ENCODE data around the gene PRKCB. TPM values are rescaled to one million over a fixed set of nuclear protein-coding genes. Genes with fewer than 3 reads are reported as not detected.

The PRKCB gene
- total and polyA plus RNA-seq, 2 of the 8 experiments (the other 6 are each of a cell fraction or from before 2014, with no cell fraction given): 7.1 to 12.1 TPM

DNA sequence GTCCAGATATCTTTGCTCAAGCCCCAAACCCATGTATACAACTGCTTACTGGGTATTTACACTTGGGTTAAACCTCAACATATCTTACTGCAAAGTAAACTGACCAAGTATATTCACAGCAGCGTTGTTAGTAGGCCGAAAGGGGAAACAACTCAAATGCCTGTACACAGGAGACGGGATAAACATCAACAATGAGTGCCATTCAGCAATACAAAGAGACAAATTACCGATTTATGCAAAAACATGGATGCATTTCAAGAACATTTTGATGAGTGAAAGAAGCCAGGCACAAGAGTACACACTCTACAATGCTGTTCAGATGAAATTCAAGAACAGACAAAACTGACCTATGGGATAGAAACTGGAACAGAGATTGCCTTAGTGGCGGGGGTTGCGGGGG, 284.0 kb downstream of the PRKCB start:
- H3K56ac ChIP-seq (replicated peaks; ENCODE audit: insufficient read length, low read depth, low read length): no peak overlapping the region
- H3K14ac ChIP-seq (ENCODE audit: insufficient read length): no peak overlapping the region
- no peaks in the 10 kb centered on the region for H3K9me3 ChIP-seq (ENCODE audit: insufficient read depth in 2 of 2, low read depth in 1 of 2, low read length in 1 of 2)
- FAIRE-seq: no peak
- peaks cover under 1% of the 10 kb centered on the region; the same call in 1 of the 2 replicates for H3K23me2 ChIP-seq (ENCODE audit: low read depth, low read length)
- H3K27me3 ChIP-seq (replicated peaks in 1 of 4; ENCODE audit: control insufficient read depth in 3 of 4, extremely low read depth in 1 of 4, insufficient read depth in 3 of 4, low read length in 3 of 4): no peaks in the 10 kb centered on the region
- H3K23ac ChIP-seq (ENCODE audit: insufficient read length): no peak overlapping the region
- H4K91ac ChIP-seq (replicated peaks; ENCODE audit: insufficient read length, low read length): no peak overlapping the region
- no peak overlapping the region for H3K18ac ChIP-seq (ENCODE audit: extremely low read depth, low read length)
- no peak overlapping the region for H4K8ac ChIP-seq (ENCODE audit: extremely low read depth, insufficient read depth, low read length)
- no peak overlapping the region for H2BK120ac ChIP-seq (replicated peaks; ENCODE audit: low read depth, low read length)
- no peak overlapping the region for H2BK20ac ChIP-seq (ENCODE audit: low read length)
- H2BK12ac ChIP-seq (ENCODE audit: low read depth, low read length): no peak overlapping the region
- DNase-seq (ENCODE audit: low read depth in 1 of 2, low spot score in 2 of 2): no peak
- no peak overlapping the region for H3K4ac ChIP-seq (replicated peaks; ENCODE audit: insufficient read length, low read depth, low read length)
- H3K4me2 ChIP-seq (ENCODE audit: insufficient read depth in 1 of 2, low read depth in 2 of 2, low read length in 2 of 2): no peak overlapping the region
- ChIA-PET POLR2A (ENCODE audit: partially characterized antibody) (no interaction called here), CTCF (ENCODE audit: partially characterized antibody) (interaction anchor here (0.6 to 1.9 kb wide), 2 partner anchors 49 to 148 kb away, joined by 3 to 6 read pairs; no protein-coding TSS in a partner anchor)
- H3K27ac ChIP-seq (ENCODE audit: low read depth, low read length): no peak overlapping the region
- H2AFZ ChIP-seq (ENCODE audit: low read length): no peak overlapping the region
- H3K4me3 ChIP-seq (ENCODE audit: extremely low read depth in 1 of 4, insufficient read depth in 2 of 4, low read depth in 3 of 4, low read length in 4 of 4): no peak overlapping the region
- H4K5ac ChIP-seq (ENCODE audit: insufficient read length, low read depth, low read length): no peak overlapping the region
- no peak overlapping the region for H2BK5ac ChIP-seq (ENCODE audit: low read depth, low read length)
- no peak overlapping the region for H2BK15ac ChIP-seq (ENCODE audit: low read length)
- H3K4me1 ChIP-seq (replicated peaks in 1 of 4; ENCODE audit: control insufficient read depth in 3 of 4, insufficient read depth in 4 of 4, low read length in 3 of 4): peaks cover 6 to 17% (median 12%) of the 10 kb centered on the region in 4 experiments; a peak in 6 of 7 replicates
- H2AK5ac ChIP-seq (ENCODE audit: low read depth, low read length): no peak overlapping the region
- no peaks in the 10 kb centered on the region for H3K36me3 ChIP-seq (ENCODE audit: control insufficient read depth in 2 of 4, insufficient read depth in 4 of 4, low read length in 3 of 4)
- no peaks in the 10 kb centered on the region for H3K79me1 ChIP-seq (ENCODE audit: low read depth, low read length)
- H3K79me2 ChIP-seq (ENCODE audit: control insufficient read depth in 1 of 2, insufficient read depth in 2 of 2, low read length in 2 of 2): no peaks in the 10 kb centered on the region
- no peaks in the 10 kb centered on the region for H4K20me1 ChIP-seq (replicated peaks in 1 of 2; ENCODE audit: control insufficient read depth in 1 of 2, insufficient read depth in 2 of 2, low read length in 2 of 2)
- 91% methylated on average over 6 of the region's 6 CpGs; no CpG with 5 or more reads in 1 of the 2 experiments for WGBS, 2 experiments (ENCODE audit: extremely low coverage in 1 of 2, insufficient coverage in 1 of 2, insufficient read length in 1 of 2, insufficient replicate concordance in 2 of 2, low coverage in 1 of 2, low lambda C conversion rate in 2 of 2, missing lambda C conversion rate in 1 of 2)
- H3K9ac ChIP-seq (replicated peaks in 1 of 4; ENCODE audit: extremely low read depth in 1 of 4, low read depth in 3 of 4, low read length in 3 of 4): no peak overlapping the region
- TF ChIP-seq RXRA (IDR thresholded peaks at IDR 0.05; ENCODE audit: insufficient read depth, low read depth, low read length) (no peak), TAF1 (IDR thresholded peaks at IDR 0.05; ENCODE audit: low read depth, low read length) (no peak), HDAC6 (IDR thresholded peaks at IDR 0.05; ENCODE audit: low read depth, low read length) (no peak), POU5F1 (IDR thresholded peaks at IDR 0.05; ENCODE audit: low read depth, low read length) (no peak), POLR2AphosphoS5 (IDR thresholded peaks at IDR 0.05; ENCODE audit: low read depth, low read length) (no peak), SP1 (IDR thresholded peaks at IDR 0.05; ENCODE audit: low read depth, low read length) (no peak), ZNF274 (IDR thresholded peaks at IDR 0.05; ENCODE audit: borderline replicate concordance, extremely low read depth, low read length) (no peak)
- TF ChIP-seq, protein P1, sequence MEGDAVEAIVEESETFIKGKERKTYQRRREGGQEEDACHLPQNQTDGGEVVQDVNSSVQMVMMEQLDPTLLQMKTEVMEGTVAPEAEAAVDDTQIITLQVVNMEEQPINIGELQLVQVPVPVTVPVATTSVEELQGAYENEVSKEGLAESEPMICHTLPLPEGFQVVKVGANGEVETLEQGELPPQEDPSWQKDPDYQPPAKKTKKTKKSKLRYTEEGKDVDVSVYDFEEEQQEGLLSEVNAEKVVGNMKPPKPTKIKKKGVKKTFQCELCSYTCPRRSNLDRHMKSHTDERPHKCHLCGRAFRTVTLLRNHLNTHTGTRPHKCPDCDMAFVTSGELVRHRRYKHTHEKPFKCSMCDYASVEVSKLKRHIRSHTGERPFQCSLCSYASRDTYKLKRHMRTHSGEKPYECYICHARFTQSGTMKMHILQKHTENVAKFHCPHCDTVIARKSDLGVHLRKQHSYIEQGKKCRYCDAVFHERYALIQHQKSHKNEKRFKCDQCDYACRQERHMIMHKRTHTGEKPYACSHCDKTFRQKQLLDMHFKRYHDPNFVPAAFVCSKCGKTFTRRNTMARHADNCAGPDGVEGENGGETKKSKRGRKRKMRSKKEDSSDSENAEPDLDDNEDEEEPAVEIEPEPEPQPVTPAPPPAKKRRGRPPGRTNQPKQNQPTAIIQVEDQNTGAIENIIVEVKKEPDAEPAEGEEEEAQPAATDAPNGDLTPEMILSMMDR (IDR thresholded peaks at IDR 0.05; ENCODE audit: control extremely low read depth in 1 of 3, insufficient read depth in 1 of 3, low read depth in 1 of 3, low read length in 3 of 3): no peak
- TF ChIP-seq, protein P2, sequence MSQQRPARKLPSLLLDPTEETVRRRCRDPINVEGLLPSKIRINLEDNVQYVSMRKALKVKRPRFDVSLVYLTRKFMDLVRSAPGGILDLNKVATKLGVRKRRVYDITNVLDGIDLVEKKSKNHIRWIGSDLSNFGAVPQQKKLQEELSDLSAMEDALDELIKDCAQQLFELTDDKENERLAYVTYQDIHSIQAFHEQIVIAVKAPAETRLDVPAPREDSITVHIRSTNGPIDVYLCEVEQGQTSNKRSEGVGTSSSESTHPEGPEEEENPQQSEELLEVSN (IDR thresholded peaks at IDR 0.05): no peak
- TF ChIP-seq, protein P3, sequence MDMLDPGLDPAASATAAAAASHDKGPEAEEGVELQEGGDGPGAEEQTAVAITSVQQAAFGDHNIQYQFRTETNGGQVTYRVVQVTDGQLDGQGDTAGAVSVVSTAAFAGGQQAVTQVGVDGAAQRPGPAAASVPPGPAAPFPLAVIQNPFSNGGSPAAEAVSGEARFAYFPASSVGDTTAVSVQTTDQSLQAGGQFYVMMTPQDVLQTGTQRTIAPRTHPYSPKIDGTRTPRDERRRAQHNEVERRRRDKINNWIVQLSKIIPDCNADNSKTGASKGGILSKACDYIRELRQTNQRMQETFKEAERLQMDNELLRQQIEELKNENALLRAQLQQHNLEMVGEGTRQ (IDR thresholded peaks at IDR 0.05; ENCODE audit: low read length): no peak
